NB4 (cell line): ENCODE results near the gene ZNF711.

ENCODE experiments used
- CTCF ChIP-seq: IDR thresholded peaks from one replicate; pipeline ENCODE4 v1.5.1; 2012; ENCODE audit warnings: low read depth, low read length
- MYC ChIP-seq: IDR thresholded peaks from 2 replicates; pipeline ENCODE4 v1.6.1; 2011; ENCODE audit warnings: low read depth, low read length
- POLR2A ChIP-seq: IDR thresholded peaks from 2 replicates; pipeline ENCODE4 v1.6.1; 2011; ENCODE audit warnings: mild to moderate bottlenecking; ENCODE audit not compliant: insufficient read length; ENCODE audit errors: extremely low read depth

DNA sequence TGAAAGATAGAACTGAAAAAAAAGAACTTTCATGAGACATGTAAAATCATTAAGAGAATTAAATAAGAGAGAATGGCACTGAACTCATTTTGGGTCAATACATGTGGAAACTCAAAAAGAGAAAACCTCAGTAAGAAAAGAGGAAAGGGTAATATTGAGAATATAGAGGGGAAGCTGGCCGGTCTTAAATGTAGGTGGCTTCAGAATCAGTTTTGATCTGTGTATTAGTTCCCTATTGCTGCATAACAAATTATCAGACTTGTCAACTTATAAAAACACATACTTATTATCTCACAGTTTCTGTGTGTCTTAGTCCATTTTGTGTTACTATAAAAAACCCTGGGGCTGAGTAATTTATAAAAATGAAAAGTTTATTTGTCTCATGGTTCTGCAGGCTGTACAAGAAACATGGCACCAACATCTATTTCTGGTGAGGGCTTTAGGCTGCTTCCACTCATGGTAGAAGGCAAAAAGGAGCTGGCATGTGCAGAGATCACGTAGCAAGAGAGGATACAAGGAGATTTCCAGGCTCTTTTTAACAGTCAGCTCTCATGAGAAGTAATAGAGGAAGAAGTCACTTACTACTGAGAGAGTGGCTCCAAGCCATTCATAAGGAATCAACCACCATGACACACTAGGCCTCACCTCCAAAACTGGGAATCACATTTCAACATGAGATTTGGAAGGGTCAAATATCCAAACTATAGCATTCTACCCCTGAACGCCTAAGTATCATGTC lies 29.8 kb upstream of the ZNF711 start:
- TF ChIP-seq CTCF (no peak), MYC (no peak), POLR2A (no peak)
